HepG2 (cell line): ENCODE measurements around the gene WWC1. TPM values are rescaled to one million over a fixed set of nuclear protein-coding genes. Genes with fewer than 3 reads are reported as not detected.

Experiments used
- FOSL2 ChIP-seq: sonication (generic); formaldehyde crosslinking; IDR thresholded peaks from 2 replicates; pipeline ENCODE4 v1.4.0; 2020; ENCODE audit warnings: missing genetic modification reagents
- FOXA1 ChIP-seq, 2 experiments: fragments of 450-650 bp in 1 of 2; sonication (generic) in 1 of 2; formaldehyde crosslinking in 1 of 2; IDR thresholded peaks; 2 replicates each; pipeline versions ENCODE4 v1.4.0 to v1.6.1; 2016 to 2020; ENCODE audit warnings: missing genetic modification reagents in 1 of 2
- HNRNPL ChIP-seq: fragments of 200-400 bp; formaldehyde crosslinking; IDR thresholded peaks from 2 replicates; pipeline ENCODE4 v1.6.1; 2017; ENCODE audit warnings: mild to moderate bottlenecking, low read depth, low read length
- ISL2 ChIP-seq: sonication (generic); formaldehyde crosslinking; IDR thresholded peaks from 2 replicates; pipeline ENCODE4 v1.5.0; 2020; ENCODE audit warnings: missing genetic modification reagents
- KAT8 ChIP-seq: IDR thresholded peaks from 2 replicates; pipeline ENCODE4 v1.6.1; 2016; ENCODE audit warnings: missing genetic modification reagents, missing compliant biosample characterization
- NCOA2 ChIP-seq: sonication (generic); formaldehyde crosslinking; IDR thresholded peaks from 2 replicates; pipeline ENCODE4 v1.8.0; 2022; ENCODE audit warnings: inconsistent platforms
- SALL1 ChIP-seq: sonication (generic); formaldehyde crosslinking; IDR thresholded peaks from 2 replicates; pipeline ENCODE4 v1.8.0; 2022; ENCODE audit warnings: mild to moderate bottlenecking, missing genetic modification reagents
- SIN3B ChIP-seq: fragments of 150-350 bp; IDR thresholded peaks from 2 replicates; pipeline ENCODE4 v1.6.1; 2014; ENCODE audit warnings: low read length
- SOX6 ChIP-seq, 2 experiments: fragments of 450-650 bp in 1 of 2; sonication (generic) in 1 of 2; formaldehyde crosslinking in 1 of 2; IDR thresholded peaks; 2 replicates each; pipeline versions ENCODE4 v1.4.0 to v1.6.1; 2017 to 2020; ENCODE audit warnings: antibody characterized with exemption in 1 of 2, mild to moderate bottlenecking in 1 of 2, missing genetic modification reagents in 1 of 2
- TBX3 ChIP-seq: fragments of 450-650 bp; IDR thresholded peaks from 2 replicates; pipeline ENCODE4 v1.6.1; 2017; ENCODE audit warnings: antibody characterized with exemption, mild to moderate bottlenecking, inconsistent platforms, borderline replicate concordance
- TGIF2 ChIP-seq: IDR thresholded peaks from 2 replicates; pipeline ENCODE4 v1.6.1; 2016; ENCODE audit warnings: control low read depth, missing compliant biosample characterization
- ZBTB1 ChIP-seq: sonication (generic); formaldehyde crosslinking; IDR thresholded peaks from 2 replicates; pipeline ENCODE4 v1.4.0; 2020; ENCODE audit warnings: missing genetic modification reagents, borderline replicate concordance
- ZNF143 ChIP-seq: sonication (generic); formaldehyde crosslinking; IDR thresholded peaks from 2 replicates; pipeline ENCODE4 v1.4.0; 2020; ENCODE audit warnings: missing genetic modification reagents
- ZNF564 ChIP-seq: sonication (generic); formaldehyde crosslinking; IDR thresholded peaks from 2 replicates; pipeline ENCODE4 v1.8.1; 2023; ENCODE audit warnings: mild to moderate bottlenecking, missing genetic modification reagents
- ZNF570 ChIP-seq: sonication (generic); formaldehyde crosslinking; IDR thresholded peaks from 2 replicates; pipeline ENCODE4 v1.4.0; 2020; ENCODE audit warnings: mild to moderate bottlenecking, missing genetic modification reagents, borderline replicate concordance
- ZSCAN30 ChIP-seq: sonication (generic); formaldehyde crosslinking; IDR thresholded peaks from 2 replicates; pipeline ENCODE4 v1.5.0; 2020; ENCODE audit warnings: mild to moderate bottlenecking, missing genetic modification reagents
- ZZZ3 ChIP-seq: sonication (generic); formaldehyde crosslinking; IDR thresholded peaks from 2 replicates; pipeline ENCODE4 v1.4.0; 2020; ENCODE audit warnings: missing genetic modification reagents, mild to moderate bottlenecking, borderline replicate concordance
- polyA plus RNA-seq, 8 experiments: library from polyadenylated mRNA; depleted of rRNA in 3 of 8; stranded (reverse) in 7 of 8; unstranded in 1 of 8; fragments of >200 nt; fragmentation: Illumina TruSeq in 4 of 8; extraction: Trizol in 4 of 8; gene quantifications; 2 replicates each; pipeline versions ENCODE4 v1.2.1 to v1.2.3, GENCODE V29; 2011 to 2016; ENCODE audit warnings: low read depth in 4 of 8, missing spikeins in 1 of 8, mixed read lengths in 1 of 8; ENCODE audit not compliant: insufficient read depth in 1 of 8
- total RNA-seq, 5 experiments: library from RNA; depleted of rRNA; stranded (reverse); fragments of >200 nt; fragmentation: Illumina TruSeq; extraction: Trizol; gene quantifications; 2 replicates each; pipeline ENCODE4 v1.2.3, GENCODE V29; 2016; ENCODE audit warnings: low read depth in 1 of 5
- TF ChIP-seq, protein P1 (sequence below): sonication (generic); formaldehyde crosslinking; IDR thresholded peaks from 2 replicates; pipeline ENCODE4; 2020; ENCODE audit warnings: missing genetic modification reagents, mild to moderate bottlenecking, borderline replicate concordance
- TF ChIP-seq, protein P2 (sequence below): IDR thresholded peaks from 2 replicates; pipeline ENCODE4 v1.6.1; 2016; ENCODE audit warnings: missing biosample characterization, missing genetic modification reagents, low read depth
- TF ChIP-seq, protein P3 (sequence below): sonication (generic); formaldehyde crosslinking; IDR thresholded peaks from 2 replicates; pipeline ENCODE4 v1.4.0; 2020; ENCODE audit warnings: low read depth, mild to moderate bottlenecking, missing genetic modification reagents
- TF ChIP-seq, protein P4 (sequence below): IDR thresholded peaks from 2 replicates; pipeline ENCODE4 v1.6.1; 2016; ENCODE audit warnings: low read depth, missing genetic modification reagents, missing compliant biosample characterization

WWC1 gene
- total and polyA plus RNA-seq, 2 of the 13 experiments (the other 11 are each of a cell fraction or from before 2014, with no cell fraction given) = 8.3 to 17.9 TPM

DNA sequence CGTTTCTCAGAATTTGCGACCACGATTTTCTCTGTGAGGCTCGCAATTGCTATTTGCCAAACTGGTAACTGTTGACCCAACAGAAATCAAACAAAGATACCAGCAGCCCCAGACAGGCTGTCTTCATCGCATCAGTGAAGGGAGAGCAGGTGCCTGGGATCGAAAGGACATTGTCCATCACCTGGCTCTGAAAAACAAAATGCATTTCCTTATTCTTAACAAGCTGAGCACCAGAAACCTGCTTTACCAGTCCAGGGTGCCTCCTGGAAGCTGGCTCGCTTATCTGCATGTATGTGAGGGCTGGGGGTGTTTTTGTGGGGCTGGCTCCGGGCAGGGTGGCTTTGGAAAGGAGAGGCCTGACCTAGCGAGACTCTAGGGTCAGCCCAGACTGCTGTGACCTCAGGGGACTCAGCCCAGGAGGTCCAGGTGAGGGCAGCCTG lies 24.7 kb downstream of the WWC1 start (continued):
- TF ChIP-seq, protein P1, sequence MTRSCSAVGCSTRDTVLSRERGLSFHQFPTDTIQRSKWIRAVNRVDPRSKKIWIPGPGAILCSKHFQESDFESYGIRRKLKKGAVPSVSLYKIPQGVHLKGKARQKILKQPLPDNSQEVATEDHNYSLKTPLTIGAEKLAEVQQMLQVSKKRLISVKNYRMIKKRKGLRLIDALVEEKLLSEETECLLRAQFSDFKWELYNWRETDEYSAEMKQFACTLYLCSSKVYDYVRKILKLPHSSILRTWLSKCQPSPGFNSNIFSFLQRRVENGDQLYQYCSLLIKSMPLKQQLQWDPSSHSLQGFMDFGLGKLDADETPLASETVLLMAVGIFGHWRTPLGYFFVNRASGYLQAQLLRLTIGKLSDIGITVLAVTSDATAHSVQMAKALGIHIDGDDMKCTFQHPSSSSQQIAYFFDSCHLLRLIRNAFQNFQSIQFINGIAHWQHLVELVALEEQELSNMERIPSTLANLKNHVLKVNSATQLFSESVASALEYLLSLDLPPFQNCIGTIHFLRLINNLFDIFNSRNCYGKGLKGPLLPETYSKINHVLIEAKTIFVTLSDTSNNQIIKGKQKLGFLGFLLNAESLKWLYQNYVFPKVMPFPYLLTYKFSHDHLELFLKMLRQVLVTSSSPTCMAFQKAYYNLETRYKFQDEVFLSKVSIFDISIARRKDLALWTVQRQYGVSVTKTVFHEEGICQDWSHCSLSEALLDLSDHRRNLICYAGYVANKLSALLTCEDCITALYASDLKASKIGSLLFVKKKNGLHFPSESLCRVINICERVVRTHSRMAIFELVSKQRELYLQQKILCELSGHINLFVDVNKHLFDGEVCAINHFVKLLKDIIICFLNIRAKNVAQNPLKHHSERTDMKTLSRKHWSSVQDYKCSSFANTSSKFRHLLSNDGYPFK (CRISPR knock-in tag) = no peak
- TF ChIP-seq KAT8 (CRISPR knock-in tag) = peak; percentile 39; the same call in 1 of the 2 replicates
- no peak for TF ChIP-seq TGIF2
- no peak for TF ChIP-seq ZNF564 (CRISPR knock-in tag)
- no peak for TF ChIP-seq ZSCAN30 (CRISPR knock-in tag)
- TF ChIP-seq, protein P2, sequence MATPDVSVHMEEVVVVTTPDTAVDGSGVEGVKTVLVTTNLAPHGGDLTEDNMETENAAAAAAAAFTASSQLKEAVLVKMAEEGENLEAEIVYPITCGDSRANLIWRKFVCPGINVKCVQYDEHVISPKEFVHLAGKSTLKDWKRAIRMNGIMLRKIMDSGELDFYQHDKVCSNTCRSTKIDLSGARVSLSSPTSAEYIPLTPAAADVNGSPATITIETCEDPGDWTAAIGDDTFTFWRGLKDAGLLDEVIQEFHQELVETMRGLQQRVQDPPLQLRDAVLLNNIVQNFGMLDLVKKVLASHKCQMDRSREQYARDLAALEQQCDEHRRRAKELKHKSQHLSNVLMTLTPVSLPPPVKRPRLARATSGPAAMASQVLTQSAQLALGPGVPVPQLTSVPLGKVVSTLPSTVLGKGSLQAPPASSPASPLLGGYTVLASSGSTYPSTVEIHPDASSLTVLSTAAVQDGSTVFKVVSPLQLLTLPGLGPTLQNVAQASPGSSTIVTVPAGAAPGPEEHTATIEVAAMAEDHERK (CRISPR knock-in tag) = no peak
- peak; percentile 68; the same call in 1 of the 2 replicates for TF ChIP-seq NCOA2 (CRISPR knock-in tag)
- TF ChIP-seq SALL1 = peak; percentile 49
- TF ChIP-seq ISL2 = peak; percentile 68; the same call in 1 of the 2 replicates
- TF ChIP-seq ZBTB1 (CRISPR knock-in tag) = no peak
- peak; percentile 40 for TF ChIP-seq FOSL2 (CRISPR knock-in tag)
- no peak for TF ChIP-seq TBX3
- no peak for TF ChIP-seq HNRNPL
- TF ChIP-seq ZNF143 (CRISPR knock-in tag) = no peak
- TF ChIP-seq, protein P3, sequence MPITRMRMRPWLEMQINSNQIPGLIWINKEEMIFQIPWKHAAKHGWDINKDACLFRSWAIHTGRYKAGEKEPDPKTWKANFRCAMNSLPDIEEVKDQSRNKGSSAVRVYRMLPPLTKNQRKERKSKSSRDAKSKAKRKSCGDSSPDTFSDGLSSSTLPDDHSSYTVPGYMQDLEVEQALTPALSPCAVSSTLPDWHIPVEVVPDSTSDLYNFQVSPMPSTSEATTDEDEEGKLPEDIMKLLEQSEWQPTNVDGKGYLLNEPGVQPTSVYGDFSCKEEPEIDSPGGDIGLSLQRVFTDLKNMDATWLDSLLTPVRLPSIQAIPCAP = no peak
- TF ChIP-seq SOX6 (IDR thresholded peaks at IDR 0.05) = no peak
- TF ChIP-seq SOX6 (CRISPR knock-in tag; IDR thresholded peaks at IDR 0.05) = peak; percentile 11; the same call in 1 of the 2 replicates
- TF ChIP-seq SIN3B = no peak
- TF ChIP-seq, protein P4, sequence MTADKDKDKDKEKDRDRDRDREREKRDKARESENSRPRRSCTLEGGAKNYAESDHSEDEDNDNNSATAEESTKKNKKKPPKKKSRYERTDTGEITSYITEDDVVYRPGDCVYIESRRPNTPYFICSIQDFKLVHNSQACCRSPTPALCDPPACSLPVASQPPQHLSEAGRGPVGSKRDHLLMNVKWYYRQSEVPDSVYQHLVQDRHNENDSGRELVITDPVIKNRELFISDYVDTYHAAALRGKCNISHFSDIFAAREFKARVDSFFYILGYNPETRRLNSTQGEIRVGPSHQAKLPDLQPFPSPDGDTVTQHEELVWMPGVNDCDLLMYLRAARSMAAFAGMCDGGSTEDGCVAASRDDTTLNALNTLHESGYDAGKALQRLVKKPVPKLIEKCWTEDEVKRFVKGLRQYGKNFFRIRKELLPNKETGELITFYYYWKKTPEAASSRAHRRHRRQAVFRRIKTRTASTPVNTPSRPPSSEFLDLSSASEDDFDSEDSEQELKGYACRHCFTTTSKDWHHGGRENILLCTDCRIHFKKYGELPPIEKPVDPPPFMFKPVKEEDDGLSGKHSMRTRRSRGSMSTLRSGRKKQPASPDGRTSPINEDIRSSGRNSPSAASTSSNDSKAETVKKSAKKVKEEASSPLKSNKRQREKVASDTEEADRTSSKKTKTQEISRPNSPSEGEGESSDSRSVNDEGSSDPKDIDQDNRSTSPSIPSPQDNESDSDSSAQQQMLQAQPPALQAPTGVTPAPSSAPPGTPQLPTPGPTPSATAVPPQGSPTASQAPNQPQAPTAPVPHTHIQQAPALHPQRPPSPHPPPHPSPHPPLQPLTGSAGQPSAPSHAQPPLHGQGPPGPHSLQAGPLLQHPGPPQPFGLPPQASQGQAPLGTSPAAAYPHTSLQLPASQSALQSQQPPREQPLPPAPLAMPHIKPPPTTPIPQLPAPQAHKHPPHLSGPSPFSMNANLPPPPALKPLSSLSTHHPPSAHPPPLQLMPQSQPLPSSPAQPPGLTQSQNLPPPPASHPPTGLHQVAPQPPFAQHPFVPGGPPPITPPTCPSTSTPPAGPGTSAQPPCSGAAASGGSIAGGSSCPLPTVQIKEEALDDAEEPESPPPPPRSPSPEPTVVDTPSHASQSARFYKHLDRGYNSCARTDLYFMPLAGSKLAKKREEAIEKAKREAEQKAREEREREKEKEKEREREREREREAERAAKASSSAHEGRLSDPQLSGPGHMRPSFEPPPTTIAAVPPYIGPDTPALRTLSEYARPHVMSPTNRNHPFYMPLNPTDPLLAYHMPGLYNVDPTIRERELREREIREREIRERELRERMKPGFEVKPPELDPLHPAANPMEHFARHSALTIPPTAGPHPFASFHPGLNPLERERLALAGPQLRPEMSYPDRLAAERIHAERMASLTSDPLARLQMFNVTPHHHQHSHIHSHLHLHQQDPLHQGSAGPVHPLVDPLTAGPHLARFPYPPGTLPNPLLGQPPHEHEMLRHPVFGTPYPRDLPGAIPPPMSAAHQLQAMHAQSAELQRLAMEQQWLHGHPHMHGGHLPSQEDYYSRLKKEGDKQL (CRISPR knock-in tag) = 0 out of 2 replicates have a peak, but pooled peaks have one; percentile 23
- TF ChIP-seq ZNF570 = no peak
- no peak for TF ChIP-seq FOXA1 (IDR thresholded peaks at IDR 0.05)
- TF ChIP-seq FOXA1 (CRISPR knock-in tag; IDR thresholded peaks at IDR 0.05) = peak; percentile 68
- no peak for TF ChIP-seq ZZZ3 (CRISPR knock-in tag)
